GM19438 (cell line): ENCODE measurements around the gene DHX32.
"Not testable (repeated sequence)": the region's sequence is repeated elsewhere in the genome, so short reads cannot be mapped to it uniquely, and the experiment has no call there.

Experiments used
- ATAC-seq: cut with Tn5 transposase; IDR thresholded peaks from one replicate; pipeline ENCODE4 v1.9.1; 2021; ENCODE audit warnings: low read depth; ENCODE audit not compliant: unreplicated experiment

DHX32 gene

GRCh38 chr10:125896088-125896934, 15.2 kb upstream of the DHX32 start, which contains the start of gene FANK1:
Gene FANK1, plus strand, starts transcription at chr10:125896564. Its CDS starts 79 bp downstream, at chr10:125896643.
- ATAC-seq = peak; percentile 89

GRCh38 chr10:125895130-125896087, 14.3 kb upstream of the DHX32 start:
- peak; percentile 63 for ATAC-seq

GRCh38 chr10:125894176-125894575, 13.1 kb upstream of the DHX32 start:
- not testable (repeated sequence) for ATAC-seq

- ATAC-seq = not testable (repeated sequence)
Measured at GRCh38 chr10:125892402-125892801, 11.3 kb upstream of the DHX32 start.

- ATAC-seq = not testable (repeated sequence)
Measured at GRCh38 chr10:125889441-125889840, 8.3 kb upstream of the DHX32 start.

DNA sequence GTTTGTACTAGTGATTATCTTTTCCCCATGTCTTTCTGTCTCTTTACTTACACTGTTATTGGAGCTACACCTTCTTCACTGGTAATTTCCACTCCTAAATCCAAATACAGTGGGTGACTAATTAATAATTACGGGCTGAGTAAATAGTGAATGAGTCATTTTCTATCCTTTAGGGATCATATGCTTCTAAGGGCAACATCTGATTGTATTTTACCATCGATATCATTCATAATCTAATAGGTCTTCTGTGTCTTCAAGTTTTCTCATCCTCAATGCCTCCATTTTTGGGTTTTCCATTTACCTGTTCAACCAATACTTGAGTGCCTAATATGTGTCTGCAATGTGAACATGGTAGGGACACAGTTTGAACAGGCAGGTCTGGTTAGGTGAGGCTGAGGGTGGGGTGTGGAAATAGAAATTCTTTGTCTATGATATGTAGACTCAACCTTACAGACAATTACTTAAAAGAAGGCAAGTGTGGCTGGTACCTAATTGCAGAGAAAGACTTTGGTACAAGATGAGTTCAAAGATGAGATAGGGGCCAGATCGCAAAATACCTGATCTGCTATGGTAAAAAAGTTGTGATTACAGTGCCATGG, 5.9 kb upstream of the DHX32 start:
- no peak for ATAC-seq

- ATAC-seq = no peak
Measured at GRCh38 chr10:125883211-125883610, 2.1 kb upstream of the DHX32 start.

DNA sequence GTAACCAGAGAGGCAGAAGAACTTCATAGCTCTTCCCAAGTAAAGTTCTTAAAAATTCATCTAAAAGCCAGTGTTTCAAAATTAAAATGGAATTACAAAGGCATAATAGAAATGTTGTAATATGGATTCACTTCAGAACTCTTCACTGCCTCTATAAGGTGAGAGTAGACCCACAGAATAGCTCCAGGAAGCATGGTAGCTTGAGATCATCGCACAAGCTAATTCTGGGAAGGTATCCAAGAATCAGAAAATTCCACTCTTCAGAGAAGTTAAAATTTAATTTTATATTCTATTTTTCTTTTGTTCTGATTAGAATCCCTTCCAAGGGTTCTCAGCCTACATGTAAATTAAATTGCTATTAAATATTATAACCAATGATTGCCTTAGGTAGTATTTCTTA, 1.5 kb upstream of the DHX32 start:
- ATAC-seq = no peak

GRCh38 chr10:125880719-125881118, 373 bp downstream of the DHX32 start:
- no peak for ATAC-seq

GRCh38 chr10:125878957-125879835, 1.9 kb downstream of the DHX32 start:
- ATAC-seq = no peak

DNA sequence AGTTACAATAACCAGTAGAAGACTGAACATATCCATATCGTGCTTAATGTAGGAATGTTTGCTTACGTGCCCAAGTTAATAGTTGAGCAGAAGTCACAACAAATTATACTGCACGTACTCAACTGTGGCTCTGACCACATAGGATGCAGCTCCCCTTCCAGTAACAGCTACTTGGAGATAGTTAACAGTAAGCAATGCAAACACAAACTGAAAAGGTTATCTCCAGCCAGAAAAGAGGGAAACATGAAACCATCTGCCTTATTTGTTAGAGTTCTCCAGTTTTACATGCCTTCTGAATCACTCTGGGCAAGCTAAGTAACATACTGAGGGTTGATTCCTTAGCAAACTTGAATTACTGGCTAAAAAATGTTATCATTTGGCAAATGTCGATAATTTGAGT, 9.8 kb downstream of the DHX32 start:
- no peak for ATAC-seq

DNA sequence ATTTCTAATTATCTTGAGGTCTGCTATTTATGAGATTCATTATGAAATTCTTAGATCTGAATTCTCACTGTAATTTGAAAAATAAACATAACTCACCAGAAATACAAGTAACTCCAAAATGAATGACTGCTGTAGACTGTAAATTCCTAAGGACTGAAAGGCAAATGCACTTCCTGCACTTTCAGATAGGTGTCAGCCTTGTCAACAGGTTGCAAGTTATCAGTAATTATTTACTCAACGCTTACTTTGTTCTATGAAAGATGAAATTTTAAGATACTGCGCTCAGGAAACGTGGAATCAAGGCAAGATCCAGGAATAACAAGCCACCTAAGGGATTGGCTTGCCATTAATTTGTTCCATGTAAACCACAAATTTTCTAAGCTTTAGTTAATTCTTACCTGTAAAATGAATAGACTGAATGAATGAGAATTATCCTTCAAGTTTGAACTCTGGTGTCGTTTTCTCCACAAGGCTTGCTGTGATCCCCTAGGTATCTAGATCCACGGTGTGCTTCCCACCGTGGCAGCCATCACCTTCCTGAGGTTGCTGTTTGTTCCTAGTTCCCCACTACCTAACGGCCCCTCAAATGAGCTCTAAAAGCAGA, 12.6 kb downstream of the DHX32 start:
- no peak for ATAC-seq

DNA sequence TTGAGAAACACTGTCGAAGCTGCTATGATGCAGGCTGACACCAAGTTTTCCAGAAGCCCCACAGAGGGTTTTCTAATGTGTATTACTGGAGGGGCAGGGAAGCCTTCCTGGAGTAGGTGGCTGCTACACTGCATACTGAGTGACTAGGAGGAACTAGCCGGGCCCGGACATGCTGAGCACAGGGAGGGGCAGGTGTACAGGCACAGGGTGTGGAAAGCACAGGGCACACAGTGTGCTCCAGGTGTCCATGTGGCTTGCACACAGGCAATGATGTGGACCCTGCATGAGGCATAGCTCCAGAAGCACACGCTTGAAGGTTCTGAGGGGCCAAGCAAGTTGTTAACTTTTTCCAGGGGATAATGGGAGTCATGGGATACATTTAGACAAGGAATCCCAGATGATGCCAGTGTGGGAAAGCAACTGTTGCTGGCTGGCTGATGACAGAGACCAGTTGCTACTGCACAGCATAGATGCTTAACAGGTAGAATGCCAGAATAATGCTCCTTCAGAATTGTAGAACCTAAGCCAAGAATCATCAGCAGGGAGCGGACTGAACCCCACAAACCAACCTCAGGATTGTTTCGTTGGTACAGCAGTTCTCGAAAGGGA, 14.6 kb downstream of the DHX32 start:
- no peak for ATAC-seq

DNA sequence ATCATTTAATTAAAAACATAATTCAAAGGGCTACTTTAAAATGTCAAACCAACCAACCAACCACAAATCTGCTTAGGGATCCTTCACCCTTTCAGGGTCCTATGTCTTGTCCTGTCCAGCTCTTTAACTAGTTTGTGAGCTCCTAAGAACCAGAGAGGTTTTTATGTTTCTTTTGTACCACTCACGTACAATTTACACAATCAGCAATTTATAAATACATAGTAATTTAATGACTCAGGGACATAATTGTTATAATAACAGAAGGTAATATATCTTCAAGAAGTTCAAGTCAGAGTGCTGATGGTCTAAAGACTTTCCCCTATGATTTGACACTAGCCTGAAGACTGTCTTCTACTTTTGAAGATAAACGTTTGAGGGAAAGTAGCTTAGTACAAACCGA, 16.0 kb downstream of the DHX32 start:
- ATAC-seq = no peak

- no peak for ATAC-seq
Measured at GRCh38 chr10:125859128-125859817, 21.8 kb downstream of the DHX32 start.

- no peak for ATAC-seq
Measured at GRCh38 chr10:125857185-125857760, 23.8 kb downstream of the DHX32 start.

- no peak for ATAC-seq
Measured at GRCh38 chr10:125852487-125852886, 28.6 kb downstream of the DHX32 start.
